ENCODE results near the gene MRPS23. TPM values are rescaled to one million over a fixed set of nuclear protein-coding genes. Genes with fewer than 3 reads are reported as not detected.
A peak's percentile ranks its signal among the peaks of the same experiment; 100 is the strongest.

The MRPS23 gene
- total and polyA plus RNA-seq, 2 donors (not counting 1 experiment from before 2014, with no cell fraction given): 27.9 to 40.0 TPM

GRCh38 chr17:57892146-57892819, 42.4 kb upstream of the MRPS23 start:
- Histone ChIP-seq H3K4me1 (ENCODE audit: control insufficient read depth, extremely low read depth, insufficient read depth, low read length) (peaks cover 34% of the 10 kb centered on the region), H3K36me3 (ENCODE audit: control insufficient read depth, insufficient read depth, low read length) (no peaks in the 10 kb centered on the region), H3K79me2 (ENCODE audit: control insufficient read depth, insufficient read depth, low read length) (peaks cover 17% of the 10 kb centered on the region), H3K9me3 (ENCODE audit: control insufficient read depth, insufficient read depth, low read depth, low read length) (no peaks in the 10 kb centered on the region), H3K9ac (ENCODE audit: insufficient read depth, low read length) (peak overlapping the region; percentile 5), H2AFZ (ENCODE audit: low read length) (no peak overlapping the region), H3K27me3 (ENCODE audit: control insufficient read depth, insufficient read depth, low read length) (no peaks in the 10 kb centered on the region), H3K4me2 (ENCODE audit: extremely low read depth, insufficient read depth, low read length) (no peak overlapping the region), H4K20me1 (ENCODE audit: control insufficient read depth, extremely low read depth, insufficient read depth, low read length) (no peaks in the 10 kb centered on the region), H3K4me3 (replicated peaks in 1 of 4; ENCODE audit: control extremely low read depth in 1 of 4, insufficient read depth in 1 of 4, low read depth in 3 of 4, low read length in 4 of 4) (peak overlapping the region in 1 of 4 experiments; percentile 18), H3K27ac (ENCODE audit: insufficient read depth, low read length) (peak overlapping the region; percentile 87)
- DNase-seq (ENCODE audit: low read depth in 2 of 2): peak; percentile 79 to 92
- TF ChIP-seq CTCF (conservative IDR thresholded peaks at IDR 0.05 in 1 of 2, IDR thresholded peaks at IDR 0.05 in 1 of 2; ENCODE audit: low read depth in 1 of 2, low read length in 2 of 2) (peak; percentile 98 to 99), EZH2 (IDR thresholded peaks at IDR 0.05; ENCODE audit: low read length, missing control alignments) (no peak)

- Histone ChIP-seq H2AFZ (ENCODE audit: low read length) (no peak overlapping the region), H3K9me3 (ENCODE audit: control insufficient read depth, insufficient read depth, low read depth, low read length) (no peaks in the 10 kb centered on the region), H3K4me3 (replicated peaks in 1 of 4; ENCODE audit: control extremely low read depth in 1 of 4, insufficient read depth in 1 of 4, low read depth in 3 of 4, low read length in 4 of 4) (no peak overlapping the region), H3K4me2 (ENCODE audit: extremely low read depth, insufficient read depth, low read length) (no peak overlapping the region), H3K27ac (ENCODE audit: insufficient read depth, low read length) (peak overlapping the region; percentile 53), H3K79me2 (ENCODE audit: control insufficient read depth, insufficient read depth, low read length) (peaks cover 17% of the 10 kb centered on the region), H3K27me3 (ENCODE audit: control insufficient read depth, insufficient read depth, low read length) (no peaks in the 10 kb centered on the region), H3K9ac (ENCODE audit: insufficient read depth, low read length) (no peak overlapping the region), H3K4me1 (ENCODE audit: control insufficient read depth, extremely low read depth, insufficient read depth, low read length) (peaks cover 34% of the 10 kb centered on the region), H4K20me1 (ENCODE audit: control insufficient read depth, extremely low read depth, insufficient read depth, low read length) (no peaks in the 10 kb centered on the region), H3K36me3 (ENCODE audit: control insufficient read depth, insufficient read depth, low read length) (no peaks in the 10 kb centered on the region)
- no peak for DNase-seq (ENCODE audit: low read depth in 2 of 2)
- TF ChIP-seq CTCF (conservative IDR thresholded peaks at IDR 0.05 in 1 of 2, IDR thresholded peaks at IDR 0.05 in 1 of 2; ENCODE audit: low read depth in 1 of 2, low read length in 2 of 2) (no peak), EZH2 (IDR thresholded peaks at IDR 0.05; ENCODE audit: low read length, missing control alignments) (no peak)
These were observed 41.0 kb upstream of the MRPS23 start for GRCh38 chr17:57890857-57891232.

- TF ChIP-seq CTCF (conservative IDR thresholded peaks at IDR 0.05 in 1 of 2, IDR thresholded peaks at IDR 0.05 in 1 of 2; ENCODE audit: low read depth in 1 of 2, low read length in 2 of 2): no peak
- TF ChIP-seq EZH2 (IDR thresholded peaks at IDR 0.05; ENCODE audit: low read length, missing control alignments): no peak
- H3K4me3 ChIP-seq (replicated peaks in 1 of 4; ENCODE audit: control extremely low read depth in 1 of 4, insufficient read depth in 1 of 4, low read depth in 3 of 4, low read length in 4 of 4): no peak overlapping the region
- no peak overlapping the region for H3K4me2 ChIP-seq (ENCODE audit: extremely low read depth, insufficient read depth, low read length)
- H3K79me2 ChIP-seq (ENCODE audit: control insufficient read depth, insufficient read depth, low read length): peaks cover 15% of the 10 kb centered on the region
- H3K9me3 ChIP-seq (ENCODE audit: control insufficient read depth, insufficient read depth, low read depth, low read length): no peaks in the 10 kb centered on the region
- no peaks in the 10 kb centered on the region for H4K20me1 ChIP-seq (ENCODE audit: control insufficient read depth, extremely low read depth, insufficient read depth, low read length)
- peaks cover 34% of the 10 kb centered on the region for H3K4me1 ChIP-seq (ENCODE audit: control insufficient read depth, extremely low read depth, insufficient read depth, low read length)
- H2AFZ ChIP-seq (ENCODE audit: low read length): no peak overlapping the region
- DNase-seq (ENCODE audit: low read depth in 2 of 2): peak; percentile 76 to 84
- peak overlapping the region; percentile 53 for H3K27ac ChIP-seq (ENCODE audit: insufficient read depth, low read length)
- H3K27me3 ChIP-seq (ENCODE audit: control insufficient read depth, insufficient read depth, low read length): no peaks in the 10 kb centered on the region
- H3K9ac ChIP-seq (ENCODE audit: insufficient read depth, low read length): no peak overlapping the region
- H3K36me3 ChIP-seq (ENCODE audit: control insufficient read depth, insufficient read depth, low read length): no peaks in the 10 kb centered on the region
These were observed 40.3 kb upstream of the MRPS23 start for GRCh38 chr17:57889892-57890856.

Measured in fibroblast of lung (primary cell).